C4-2B (cell line): ENCODE measurements around the gene CYFIP1.

Source experiments
- ZFX ChIP-seq: fragments of 450-650 bp; IDR thresholded peaks from 2 replicates; pipeline ENCODE4 v1.6.1; 2017
- TF ChIP-seq, protein P1 (sequence below): fragments of 450-650 bp; conservative IDR thresholded peaks from 2 replicates; pipeline ENCODE4 v1.5.1; 2017; ENCODE audit warnings: mild to moderate bottlenecking

DNA sequence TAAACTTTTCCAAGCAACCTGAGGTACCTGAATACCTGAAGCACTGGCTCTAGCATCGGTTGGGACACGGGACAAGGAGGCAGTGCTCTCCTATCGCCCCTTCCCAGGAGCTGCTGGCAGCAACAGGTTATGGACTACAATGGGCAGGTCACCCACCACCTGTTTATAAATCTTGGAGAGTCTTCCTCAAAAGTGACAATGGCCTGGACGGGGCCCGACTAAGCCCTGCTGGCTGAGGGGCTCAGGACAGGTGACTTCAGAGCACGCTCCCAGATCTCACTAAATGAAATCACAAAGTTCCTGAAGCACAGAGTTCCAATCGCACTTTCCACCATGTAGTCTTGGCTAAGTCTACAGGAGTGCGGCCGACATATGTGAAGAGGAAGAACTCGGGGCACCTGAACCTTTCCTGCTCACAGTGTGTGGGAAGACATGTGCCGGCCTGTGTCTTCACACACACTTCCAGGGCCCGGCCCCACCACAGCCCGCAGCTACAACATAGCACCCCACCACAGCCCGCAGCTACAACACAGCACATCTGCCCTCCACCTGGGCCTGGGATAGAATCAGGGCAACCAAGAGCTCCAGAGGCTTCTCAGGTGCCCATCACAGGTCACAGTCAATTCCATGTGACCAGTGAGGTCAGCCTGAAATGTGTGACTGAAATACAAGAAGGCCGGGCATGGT is 12.9 kb downstream of the CYFIP1 start:
- TF ChIP-seq, protein P1, sequence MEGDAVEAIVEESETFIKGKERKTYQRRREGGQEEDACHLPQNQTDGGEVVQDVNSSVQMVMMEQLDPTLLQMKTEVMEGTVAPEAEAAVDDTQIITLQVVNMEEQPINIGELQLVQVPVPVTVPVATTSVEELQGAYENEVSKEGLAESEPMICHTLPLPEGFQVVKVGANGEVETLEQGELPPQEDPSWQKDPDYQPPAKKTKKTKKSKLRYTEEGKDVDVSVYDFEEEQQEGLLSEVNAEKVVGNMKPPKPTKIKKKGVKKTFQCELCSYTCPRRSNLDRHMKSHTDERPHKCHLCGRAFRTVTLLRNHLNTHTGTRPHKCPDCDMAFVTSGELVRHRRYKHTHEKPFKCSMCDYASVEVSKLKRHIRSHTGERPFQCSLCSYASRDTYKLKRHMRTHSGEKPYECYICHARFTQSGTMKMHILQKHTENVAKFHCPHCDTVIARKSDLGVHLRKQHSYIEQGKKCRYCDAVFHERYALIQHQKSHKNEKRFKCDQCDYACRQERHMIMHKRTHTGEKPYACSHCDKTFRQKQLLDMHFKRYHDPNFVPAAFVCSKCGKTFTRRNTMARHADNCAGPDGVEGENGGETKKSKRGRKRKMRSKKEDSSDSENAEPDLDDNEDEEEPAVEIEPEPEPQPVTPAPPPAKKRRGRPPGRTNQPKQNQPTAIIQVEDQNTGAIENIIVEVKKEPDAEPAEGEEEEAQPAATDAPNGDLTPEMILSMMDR: no peak
- TF ChIP-seq ZFX: no peak
